ENCODE data around the gene PRELP. TPM values are rescaled to one million over a fixed set of nuclear protein-coding genes. Genes with fewer than 3 reads are reported as not detected.

The PRELP gene
- total and polyA plus RNA-seq, 10 donors: 4.9 to 50.3 (median 29.2) TPM

DNA sequence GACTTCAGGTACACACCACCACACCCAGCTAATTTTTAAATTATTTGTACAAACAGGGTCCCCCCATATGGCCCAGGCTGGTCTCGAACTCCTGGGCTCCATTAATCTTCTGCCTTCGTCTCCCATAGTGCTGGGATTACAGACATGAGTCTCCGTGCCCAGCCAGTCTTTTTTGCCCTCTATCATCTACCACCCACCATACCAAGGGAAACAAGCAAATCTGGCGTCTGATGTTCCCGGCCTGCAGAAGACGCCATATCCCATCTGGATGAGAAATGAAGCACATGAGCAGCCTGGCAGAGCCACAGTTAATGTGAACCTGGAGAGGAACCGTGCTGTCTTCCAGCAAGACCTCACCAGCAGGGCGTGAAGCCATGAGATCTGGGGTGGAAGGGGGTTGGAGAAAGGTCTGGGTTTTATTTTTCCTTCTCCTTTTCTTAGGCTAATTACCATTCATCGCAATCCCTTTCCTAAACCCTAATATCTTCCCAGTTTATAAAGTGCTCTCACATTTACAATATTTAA, 1.8 kb upstream of the PRELP start:
- H3K4me3 ChIP-seq: no peak overlapping the region
- peaks cover 0 to 56% (median 0%) of the 10 kb centered on the region in 7 donors for H3K27me3 ChIP-seq (replicated peaks in 1 of 7)
- H3K36me3 ChIP-seq: no peaks in the 10 kb centered on the region
- 82 to 92% (median 88%) methylated on average over 9 of the region's 9 CpGs for WGBS, 5 donors
- H3K4me1 ChIP-seq: peaks cover 0 to 13% (median 0%) of the 10 kb centered on the region in 6 donors
- TF ChIP-seq, protein P1, sequence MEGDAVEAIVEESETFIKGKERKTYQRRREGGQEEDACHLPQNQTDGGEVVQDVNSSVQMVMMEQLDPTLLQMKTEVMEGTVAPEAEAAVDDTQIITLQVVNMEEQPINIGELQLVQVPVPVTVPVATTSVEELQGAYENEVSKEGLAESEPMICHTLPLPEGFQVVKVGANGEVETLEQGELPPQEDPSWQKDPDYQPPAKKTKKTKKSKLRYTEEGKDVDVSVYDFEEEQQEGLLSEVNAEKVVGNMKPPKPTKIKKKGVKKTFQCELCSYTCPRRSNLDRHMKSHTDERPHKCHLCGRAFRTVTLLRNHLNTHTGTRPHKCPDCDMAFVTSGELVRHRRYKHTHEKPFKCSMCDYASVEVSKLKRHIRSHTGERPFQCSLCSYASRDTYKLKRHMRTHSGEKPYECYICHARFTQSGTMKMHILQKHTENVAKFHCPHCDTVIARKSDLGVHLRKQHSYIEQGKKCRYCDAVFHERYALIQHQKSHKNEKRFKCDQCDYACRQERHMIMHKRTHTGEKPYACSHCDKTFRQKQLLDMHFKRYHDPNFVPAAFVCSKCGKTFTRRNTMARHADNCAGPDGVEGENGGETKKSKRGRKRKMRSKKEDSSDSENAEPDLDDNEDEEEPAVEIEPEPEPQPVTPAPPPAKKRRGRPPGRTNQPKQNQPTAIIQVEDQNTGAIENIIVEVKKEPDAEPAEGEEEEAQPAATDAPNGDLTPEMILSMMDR (IDR thresholded peaks at IDR 0.05 in 8 of 11, conservative IDR thresholded peaks at IDR 0.05 in 3 of 11): no peak
- TF ChIP-seq POLR2AphosphoS5 (IDR thresholded peaks at IDR 0.05) (no peak), POLR2A (IDR thresholded peaks at IDR 0.05) (no peak)
- H3K27ac ChIP-seq: no peak overlapping the region
- H3K9me3 ChIP-seq: no peaks in the 10 kb centered on the region
- intact Hi-C loops (cut with DNase I; ENCODE audit: low total_unique reads): no loop called here
- peak; percentile 47 for DNase-seq

DNA sequence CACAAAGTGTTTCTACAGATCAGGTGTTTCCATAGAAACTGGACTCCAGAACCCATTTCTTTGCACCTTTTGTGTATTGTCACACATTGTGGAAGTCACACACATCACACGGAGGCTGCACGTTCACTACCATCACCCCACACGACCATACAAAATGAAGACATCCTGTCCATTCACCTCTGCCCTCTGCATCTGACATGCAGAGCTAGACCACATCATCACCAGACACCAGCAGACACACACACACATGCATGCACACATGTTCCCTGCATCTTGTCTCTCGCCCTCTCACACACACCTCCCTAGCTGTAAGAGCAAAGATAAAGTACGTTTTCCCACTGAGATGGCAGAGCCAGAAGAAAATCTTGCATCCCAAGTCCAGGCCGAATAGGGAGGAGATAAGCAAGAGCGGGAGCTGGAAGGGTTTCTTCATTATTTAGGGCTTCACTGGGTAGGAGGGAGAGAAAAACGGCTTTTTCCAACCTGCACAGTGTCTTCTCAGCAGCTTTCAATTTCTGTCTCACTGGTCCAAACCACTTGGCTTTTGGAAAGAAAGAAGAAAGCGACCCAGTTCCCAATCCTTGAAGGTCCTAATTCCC, 709 bp downstream of the PRELP start:
- Histone ChIP-seq H3K27ac (peak overlapping the region in 7 of 8 donors; percentile 38 to 74 (median 70)), H3K36me3 (no peaks in the 10 kb centered on the region), H3K4me3 (peak overlapping the region in 7 of 8 donors; percentile 6 to 65 (median 36)), H3K4me1 (peaks cover 0 to 20% (median 7%) of the 10 kb centered on the region in 6 donors), H3K27me3 (replicated peaks in 1 of 7) (peaks cover 0 to 40% (median 0%) of the 10 kb centered on the region in 7 donors), H3K9me3 (no peaks in the 10 kb centered on the region)
- intact Hi-C loops (cut with DNase I; ENCODE audit: low total_unique reads): no loop called here
- TF ChIP-seq POLR2A (IDR thresholded peaks at IDR 0.05): no peak
- TF ChIP-seq, protein P1 (IDR thresholded peaks at IDR 0.05 in 8 of 11, conservative IDR thresholded peaks at IDR 0.05 in 3 of 11): no peak
- WGBS, 5 donors: 61 to 78% (median 71%) methylated on average over 9 of the region's 9 CpGs
- DNase-seq: peak; percentile 9

DNA sequence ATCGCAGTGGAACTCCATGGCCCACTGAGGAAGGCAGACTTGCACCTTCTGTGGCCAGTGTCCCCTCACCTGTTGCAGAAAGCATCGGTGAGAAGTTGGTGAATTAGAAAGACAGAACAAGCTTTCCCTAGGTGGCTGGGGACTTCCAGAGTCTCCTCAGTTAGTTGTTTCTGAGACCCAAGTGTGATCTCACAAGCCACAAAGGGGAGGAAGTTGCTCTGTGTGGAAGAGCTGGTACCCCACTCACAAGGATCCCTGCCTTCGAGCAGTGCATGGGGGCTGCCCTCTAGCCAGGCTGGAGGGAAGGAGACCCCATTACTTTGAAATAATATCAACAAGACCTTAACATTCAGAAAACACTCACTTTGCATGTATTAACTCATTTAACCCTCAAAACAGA, 2.1 kb downstream of the PRELP start:
- intact Hi-C loops (cut with DNase I; ENCODE audit: low total_unique reads): no loop called here
- Histone ChIP-seq H3K9me3 (no peaks in the 10 kb centered on the region), H3K27ac (peak overlapping the region in 6 of 8 donors; percentile 27 to 74 (median 70)), H3K36me3 (no peaks in the 10 kb centered on the region), H3K4me1 (peaks cover 0 to 28% (median 10%) of the 10 kb centered on the region in 6 donors), H3K4me3 (peak overlapping the region in 5 of 8 donors; percentile 18 to 65 (median 36)), H3K27me3 (replicated peaks in 1 of 7) (peaks cover 0 to 30% (median 0%) of the 10 kb centered on the region in 7 donors)
- 46 to 59% (median 57%) methylated on average over 3 of the region's 3 CpGs for WGBS, 5 donors
- no peak for DNase-seq
- TF ChIP-seq, protein P1 (IDR thresholded peaks at IDR 0.05 in 8 of 11, conservative IDR thresholded peaks at IDR 0.05 in 3 of 11): no peak
- no peak for TF ChIP-seq POLR2A (IDR thresholded peaks at IDR 0.05)
- TF ChIP-seq POLR2AphosphoS5 (IDR thresholded peaks at IDR 0.05): no peak

DNA sequence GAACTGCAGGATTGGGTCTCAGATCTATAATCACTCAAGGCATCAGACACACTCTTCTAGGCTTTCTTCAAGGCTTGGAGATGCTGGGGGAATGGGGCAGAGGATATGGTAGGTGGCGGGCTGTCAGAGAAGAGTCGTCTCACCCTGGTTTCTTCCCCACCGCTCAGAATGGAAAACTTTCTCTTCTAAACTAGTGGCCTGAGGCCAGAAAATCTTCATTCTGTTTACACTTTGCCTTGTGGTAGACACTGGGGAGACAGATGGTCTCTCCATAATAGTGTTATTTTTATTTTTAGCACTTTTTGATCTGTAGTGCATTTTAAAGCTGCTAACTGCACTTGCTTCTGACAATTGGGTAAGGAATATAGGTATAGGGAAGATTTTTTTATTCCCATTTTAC, 2.6 kb downstream of the PRELP start:
- Histone ChIP-seq H3K27me3 (replicated peaks in 1 of 7) (peaks cover 0 to 30% (median 0%) of the 10 kb centered on the region in 7 donors), H3K9me3 (no peaks in the 10 kb centered on the region), H3K36me3 (peaks cover 0 to 3% (median 0%) of the 10 kb centered on the region in 6 donors), H3K4me3 (peak overlapping the region in 4 of 8 donors; percentile 36 to 65 (median 41)), H3K4me1 (peaks cover 0 to 28% (median 10%) of the 10 kb centered on the region in 6 donors), H3K27ac (peak overlapping the region in 7 of 8 donors; percentile 10 to 74 (median 70))
- TF ChIP-seq POLR2A (IDR thresholded peaks at IDR 0.05) (no peak), POLR2AphosphoS5 (IDR thresholded peaks at IDR 0.05) (no peak)
- TF ChIP-seq, protein P1 (IDR thresholded peaks at IDR 0.05 in 8 of 11, conservative IDR thresholded peaks at IDR 0.05 in 3 of 11): no peak
- no peak for DNase-seq
- intact Hi-C loops (cut with DNase I; ENCODE audit: low total_unique reads): no loop called here
- WGBS, 5 donors: 56 to 78% (median 76%) methylated on average over 3 of the region's 3 CpGs

All from spleen (tissue), 11 donors.